GM19438 (cell line): ENCODE data around the gene EPAS1.

Experiments
- ATAC-seq: cut with Tn5 transposase; IDR thresholded peaks from one replicate; pipeline ENCODE4 v1.9.1; 2021; ENCODE audit warnings: low read depth; ENCODE audit not compliant: unreplicated experiment

The EPAS1 gene

GRCh38 chr2:46317094-46317486 lies 19.9 kb downstream of the EPAS1 start:
- no peak for ATAC-seq

DNA sequence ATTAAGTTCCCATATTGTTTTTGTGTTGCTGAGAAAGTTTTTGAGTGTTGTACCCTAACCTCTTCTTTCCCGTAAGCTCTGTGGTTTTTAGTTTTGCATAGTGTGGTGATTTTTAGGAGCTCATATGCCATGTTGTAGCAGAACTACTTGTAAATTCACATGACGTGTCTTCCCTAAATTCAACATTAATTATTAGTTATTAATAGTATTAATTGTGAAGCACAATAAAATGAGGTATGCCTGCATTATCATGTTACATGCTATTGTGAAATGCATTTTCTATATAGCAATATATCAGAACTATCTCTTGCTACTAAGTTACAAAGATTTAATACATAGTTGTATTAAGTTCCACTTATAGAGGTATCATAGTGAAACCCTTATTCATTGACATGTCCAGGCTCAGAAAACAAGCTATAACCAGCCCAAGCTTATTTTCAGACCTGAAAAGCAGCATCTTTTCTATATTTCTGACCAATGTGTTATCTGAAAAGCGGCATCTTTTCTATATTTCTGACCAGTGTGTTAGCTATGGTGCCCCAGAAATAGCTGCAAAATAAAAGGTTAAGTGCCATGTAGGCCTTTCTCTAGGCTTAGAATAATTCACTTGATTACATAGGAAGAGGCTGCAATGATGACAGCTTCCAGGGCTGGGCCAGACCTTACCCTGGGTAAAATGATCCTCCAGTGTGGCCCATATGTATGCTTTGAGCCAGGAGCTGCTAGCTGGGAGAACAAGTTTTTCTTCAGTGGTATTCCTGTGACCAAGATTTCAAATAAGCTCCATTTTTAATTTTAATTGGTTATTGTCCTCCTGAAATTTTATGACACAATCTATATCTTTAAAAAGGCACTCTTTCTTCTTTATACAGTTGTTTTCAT lies 21.6 kb downstream of the EPAS1 start:
- ATAC-seq: no peak

DNA sequence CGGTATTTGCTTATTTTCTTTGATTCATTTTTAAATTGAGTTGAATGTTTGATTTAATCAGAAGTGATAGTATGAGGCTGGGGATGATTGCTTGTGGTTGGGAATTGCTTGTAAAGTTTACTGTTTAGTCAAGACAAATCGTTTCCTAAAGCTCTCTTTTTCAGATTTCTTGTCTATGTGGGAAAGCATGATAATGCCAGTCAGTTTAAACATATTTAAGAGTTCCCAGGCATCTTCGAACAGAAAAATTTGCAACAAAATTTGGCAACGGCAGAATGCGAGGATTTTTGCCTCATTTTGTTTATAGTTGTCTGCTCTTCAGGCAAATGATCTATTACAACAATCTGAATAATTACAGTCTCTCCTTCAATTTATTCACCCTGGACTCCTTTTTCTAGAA lies 22.5 kb downstream of the EPAS1 start:
- no peak for ATAC-seq

GRCh38 chr2:46320141-46320567 lies 22.9 kb downstream of the EPAS1 start:
- no peak for ATAC-seq

- ATAC-seq: no peak
These were observed 26.5 kb downstream of the EPAS1 start for GRCh38 chr2:46323730-46324129.

DNA sequence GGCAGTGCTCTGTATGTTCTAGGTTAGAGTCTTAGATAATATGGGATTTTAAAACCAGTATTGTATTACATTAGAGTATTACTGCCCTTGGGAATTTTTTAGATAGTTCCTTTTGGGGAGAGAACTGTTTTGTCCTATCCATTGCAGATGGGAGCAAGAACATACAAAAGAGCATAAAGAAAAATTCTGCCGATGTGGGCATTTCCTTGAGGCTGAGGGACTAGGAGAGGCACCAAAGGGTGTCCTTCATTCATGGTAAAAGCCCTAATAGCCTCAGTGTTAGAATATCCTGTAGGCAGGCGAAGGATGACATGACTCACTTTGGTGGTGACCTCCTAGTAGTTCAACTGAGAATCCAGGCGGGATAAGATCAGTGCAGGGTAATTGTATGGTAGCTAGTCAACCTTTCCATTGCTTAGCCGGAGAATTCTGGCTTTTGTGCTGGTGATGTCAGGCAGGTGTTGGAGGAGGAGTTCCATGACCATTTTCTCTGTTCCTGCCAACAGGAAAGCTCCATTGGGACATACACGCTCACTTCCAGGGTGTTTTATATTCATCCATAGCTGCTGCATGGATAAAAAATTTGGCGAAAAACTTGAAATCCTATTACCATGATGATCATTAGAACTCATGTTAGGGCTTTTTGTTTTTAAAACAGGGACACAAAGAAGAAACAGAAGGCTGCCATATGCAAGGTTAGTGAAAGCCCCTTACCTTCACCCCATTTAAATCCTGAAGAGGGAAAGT lies 28.1 kb downstream of the EPAS1 start:
- ATAC-seq: no peak

DNA sequence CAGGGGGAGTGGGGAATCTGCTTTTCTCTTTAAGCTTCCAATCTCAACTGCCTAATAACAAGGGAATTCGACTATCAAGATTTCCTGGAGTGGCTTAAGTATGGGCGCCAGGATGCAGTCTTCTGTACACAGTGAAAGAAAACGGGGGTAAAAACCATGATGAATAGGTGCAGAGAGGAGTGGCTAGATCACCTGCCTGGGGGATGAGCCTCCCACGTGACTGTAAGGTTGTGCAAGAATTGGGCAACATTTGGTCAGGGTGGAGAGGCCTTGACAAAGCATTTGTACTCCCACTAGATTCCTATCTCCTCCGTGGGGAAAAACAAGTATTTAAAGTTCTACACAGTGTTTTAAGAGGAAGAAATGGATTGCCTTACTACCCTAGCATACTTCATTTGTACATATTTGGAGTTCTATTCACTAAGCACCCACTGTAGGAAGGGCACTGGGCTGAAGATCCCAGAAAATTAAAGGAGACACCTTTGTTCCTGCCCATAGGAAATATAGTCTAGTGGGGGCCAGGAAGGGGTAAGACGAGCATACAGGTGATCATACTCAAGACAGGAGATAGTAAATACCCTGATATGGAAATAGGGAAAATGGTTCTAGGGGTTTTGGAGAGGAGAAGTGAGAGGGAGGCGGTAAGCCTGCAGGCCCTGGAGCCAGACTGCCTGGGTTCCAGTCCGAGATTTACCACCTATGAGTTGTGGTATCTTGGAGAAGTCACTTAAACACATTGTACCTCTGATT lies 29.2 kb downstream of the EPAS1 start:
- no peak for ATAC-seq

GRCh38 chr2:46327627-46328026 lies 30.4 kb downstream of the EPAS1 start:
- no peak for ATAC-seq

GRCh38 chr2:46328291-46328690 lies 31.1 kb downstream of the EPAS1 start:
- ATAC-seq: no peak

GRCh38 chr2:46328829-46329228 lies 31.6 kb downstream of the EPAS1 start:
- ATAC-seq: no peak

DNA sequence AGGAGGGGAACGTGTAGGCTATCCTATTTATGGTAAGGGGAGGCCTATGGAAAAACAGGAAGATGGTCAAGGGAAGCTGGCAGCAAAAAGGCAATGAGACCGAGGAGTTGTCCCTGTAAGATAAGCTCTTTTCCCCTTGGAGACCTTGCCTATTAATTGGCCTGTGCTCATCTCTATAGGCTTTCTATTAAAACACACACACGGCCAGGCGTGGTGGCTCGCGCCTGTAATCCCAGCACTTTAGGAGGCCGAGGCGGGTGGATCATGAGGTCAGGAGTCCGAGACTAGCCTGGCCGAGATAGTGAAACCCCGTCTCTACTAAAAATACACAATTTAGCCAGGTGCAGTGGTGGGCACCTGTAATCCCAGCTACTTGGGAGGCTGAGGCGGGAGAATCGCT lies 32.1 kb downstream of the EPAS1 start:
- no peak for ATAC-seq

DNA sequence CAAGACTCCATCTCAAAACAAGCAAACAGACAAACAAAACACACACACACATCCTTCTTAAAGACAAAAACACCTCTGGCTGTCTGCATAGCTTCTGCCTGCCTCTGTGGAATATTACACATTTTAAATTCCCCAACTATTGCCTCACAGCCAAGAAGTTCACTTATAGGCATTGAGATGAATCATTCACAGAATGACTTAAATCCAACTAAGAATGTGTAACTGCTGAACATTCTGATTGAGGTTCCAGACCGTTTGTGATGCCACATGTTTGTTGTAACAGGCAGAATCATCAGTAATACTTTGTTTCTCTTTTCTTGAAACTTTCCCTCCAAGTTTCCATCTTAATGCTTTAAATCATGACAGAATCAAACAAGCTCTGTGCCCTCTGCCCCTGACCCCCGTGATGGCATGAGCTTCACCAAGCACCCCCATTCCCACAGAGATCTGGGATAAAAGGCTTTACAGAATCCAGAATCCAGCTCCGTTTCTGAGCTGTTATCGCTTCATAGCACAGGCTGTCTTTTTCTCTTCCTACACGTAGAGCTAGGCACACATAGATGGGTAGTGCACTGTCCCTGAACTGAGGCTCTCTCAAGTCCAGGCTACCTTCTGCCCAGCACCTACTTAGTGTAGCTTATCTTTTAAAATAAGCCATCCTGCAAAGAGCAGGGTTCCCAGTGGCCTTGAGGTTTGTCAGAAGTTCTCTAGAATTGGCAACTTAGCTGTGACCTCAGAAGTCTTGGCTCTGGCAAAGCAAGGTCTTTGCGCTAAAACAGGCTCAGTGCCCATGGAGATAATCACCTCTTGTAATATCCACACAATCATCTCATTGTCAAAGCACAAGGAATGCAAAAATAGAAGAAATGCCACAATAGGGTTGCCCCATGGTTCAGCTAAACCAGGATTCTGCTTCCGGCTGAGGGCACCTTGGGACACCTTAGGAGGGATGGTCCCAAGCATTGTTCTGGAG lies 32.9 kb downstream of the EPAS1 start:
- ATAC-seq: no peak

GRCh38 chr2:46331109-46331766 lies 34.0 kb downstream of the EPAS1 start:
- ATAC-seq: no peak

DNA sequence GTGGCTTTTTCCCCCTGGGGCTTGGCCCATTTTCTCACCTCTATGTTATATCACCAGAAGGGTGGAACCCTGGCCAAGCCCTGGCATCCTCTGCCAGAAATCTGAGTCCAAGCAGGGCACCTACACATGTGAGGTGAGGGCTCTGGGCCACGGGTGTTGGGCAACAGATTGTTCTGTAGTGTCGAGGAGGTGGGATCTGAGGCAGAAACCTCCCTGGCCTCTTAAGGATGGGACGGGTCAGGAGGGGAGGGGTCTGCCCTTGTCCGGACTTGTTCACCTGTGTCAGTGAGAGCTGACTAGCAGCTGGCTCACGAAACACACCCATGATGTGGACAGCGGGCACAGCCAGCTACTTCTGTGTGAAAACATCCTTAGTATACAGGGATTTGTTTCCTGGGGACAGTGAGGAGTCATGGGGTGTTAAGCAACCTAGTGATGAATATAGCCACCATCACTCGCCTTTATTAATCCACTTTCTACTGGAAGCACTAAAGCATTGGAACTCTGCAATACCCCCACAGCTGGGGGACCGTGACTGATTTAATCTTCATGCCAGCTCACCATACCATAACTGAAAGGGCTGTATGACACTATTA lies 35.6 kb downstream of the EPAS1 start:
- no peak for ATAC-seq

GRCh38 chr2:46333912-46334311 lies 36.7 kb downstream of the EPAS1 start:
- no peak for ATAC-seq

DNA sequence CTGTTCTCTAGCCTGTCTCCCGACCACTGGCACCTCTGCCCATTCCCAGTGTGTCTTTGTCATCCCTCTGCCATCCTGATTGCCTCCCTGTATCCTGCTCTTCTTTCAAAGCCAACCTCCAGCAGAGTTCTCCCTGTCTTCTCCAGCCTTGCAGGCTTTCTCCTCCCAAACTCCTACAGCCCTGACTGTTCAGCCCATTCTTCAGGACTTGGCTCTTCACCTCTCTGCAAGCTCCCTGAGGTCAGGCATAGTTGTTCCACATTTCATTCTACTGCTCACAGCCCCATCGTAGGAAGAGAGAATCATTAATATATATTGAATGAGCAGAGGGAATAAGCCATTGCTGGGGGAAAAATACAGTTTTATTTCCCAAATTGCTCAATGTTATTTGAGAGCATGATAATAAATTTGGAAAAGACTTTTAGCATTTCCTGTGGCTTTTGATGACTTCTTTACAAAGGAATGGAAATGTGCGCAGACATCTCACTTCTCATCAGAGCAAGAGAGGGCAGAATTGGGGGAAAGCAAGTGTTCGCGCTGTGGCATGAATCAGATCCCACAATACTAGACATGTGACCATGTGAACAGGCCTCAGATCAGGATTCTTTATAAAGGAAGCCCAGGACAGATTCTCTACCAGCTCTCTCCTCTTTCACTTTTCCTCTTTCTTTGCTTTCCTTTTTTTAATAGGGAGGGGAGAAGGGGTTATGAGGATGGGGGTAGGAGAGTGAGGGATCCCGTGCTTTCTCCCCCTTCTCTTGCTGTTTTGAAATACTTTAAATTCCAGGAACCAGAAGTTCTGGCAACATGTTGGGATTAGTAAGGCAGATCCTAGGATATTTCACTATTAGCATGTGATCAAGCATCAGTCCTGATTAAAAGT lies 37.4 kb downstream of the EPAS1 start:
- no peak for ATAC-seq

DNA sequence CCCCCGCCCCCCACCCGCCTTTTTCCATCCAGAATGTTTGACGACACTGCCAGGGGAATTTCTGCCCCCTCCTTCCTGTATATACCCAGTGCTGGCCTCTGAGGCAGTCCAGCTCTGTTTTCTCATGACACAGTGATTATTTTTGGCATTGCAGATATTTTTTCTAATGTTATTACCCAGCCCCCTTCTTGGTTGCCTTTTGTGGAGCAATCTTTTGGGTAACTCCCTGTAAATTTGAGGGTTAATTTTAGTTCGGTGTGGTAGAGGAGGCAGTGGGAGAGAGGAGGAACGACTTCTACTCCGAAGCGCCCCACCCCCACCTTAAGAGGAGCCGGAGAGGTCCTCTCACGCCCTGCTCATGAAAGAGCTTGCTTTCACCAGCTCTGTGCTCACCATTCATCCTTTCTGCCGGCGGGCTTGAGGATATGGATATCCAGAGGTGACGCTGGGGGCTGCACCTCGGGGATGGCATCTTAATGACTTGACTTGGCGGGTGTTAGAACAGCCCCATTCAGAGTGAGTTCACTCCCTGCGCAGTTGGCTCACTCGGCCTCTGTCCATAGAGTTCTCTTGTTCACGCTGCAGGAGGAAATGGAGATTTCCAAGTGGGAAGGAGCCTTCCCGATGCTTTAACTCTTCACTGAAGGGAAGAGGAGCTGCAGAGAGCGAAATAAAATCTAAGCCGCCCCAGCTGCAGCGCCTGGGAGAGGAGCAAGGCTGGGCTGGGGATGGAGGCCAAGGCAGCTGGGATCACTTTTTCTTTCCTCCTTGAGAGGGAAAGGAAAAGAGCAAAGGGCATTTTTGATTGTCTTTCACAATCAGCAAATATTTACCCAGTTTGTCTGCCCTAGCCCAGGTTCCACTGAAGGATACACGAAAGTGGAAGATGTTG lies 38.4 kb downstream of the EPAS1 start:
- no peak for ATAC-seq
